H1 (cell line): ENCODE results near the gene CEP104. TPM values are rescaled to one million over a fixed set of nuclear protein-coding genes. Genes with fewer than 3 reads are reported as not detected.

Source experiments
- CREB1 ChIP-seq: IDR thresholded peaks from 2 replicates; pipeline ENCODE4 v1.6.1; 2012; ENCODE audit warnings: inconsistent platforms
- GABPA ChIP-seq: IDR thresholded peaks from 2 replicates; pipeline ENCODE4 v1.6.1; 2011; ENCODE audit warnings: mild to moderate bottlenecking, low read length, moderate library complexity, borderline replicate concordance; ENCODE audit not compliant: insufficient read depth
- MAFK ChIP-seq: IDR thresholded peaks from 2 replicates; pipeline ENCODE4 v1.6.1; 2012; ENCODE audit warnings: low read depth, mild to moderate bottlenecking, improper control_type of control experiment, low read length
- NANOG ChIP-seq: IDR thresholded peaks from 2 replicates; pipeline ENCODE4 v1.6.1; 2011; ENCODE audit warnings: low read length, low read depth, mild to moderate bottlenecking, inconsistent platforms; ENCODE audit not compliant: insufficient read depth, poor library complexity, severe bottlenecking
- TBP ChIP-seq: IDR thresholded peaks from 2 replicates; pipeline ENCODE4 v1.6.1; 2011; ENCODE audit warnings: low read depth, low read length, improper control_type of control experiment
- polyA plus RNA-seq, 7 experiments: library from polyadenylated mRNA; depleted of rRNA in 3 of 7; stranded (reverse) in 5 of 7; unstranded in 2 of 7; fragments of >200 nt in 5 of 7; fragments of 200-250 nt in 2 of 7; gene quantifications; 1 replicate in 5 of 7; 2 replicates in 1 of 7; 4 replicates in 1 of 7; pipeline versions ENCODE4 v1.2.1 to v1.2.3, GENCODE V29; 2011 to 2013; ENCODE audit warnings: missing spikeins in 2 of 7, mixed read lengths in 2 of 7
- total RNA-seq: library from RNA; stranded (reverse); fragmentation: NEBNext Ultra II Directional; extraction: Animal tissue kit (Norgen Biotek cat#: 25700); gene quantifications from 2 replicates; pipeline ENCODE4 v1.2.1, GENCODE V29; 2021

CEP104 gene
- total and polyA plus RNA-seq, 2 of the 8 experiments (the other 6 are each of a cell fraction or from before 2014, with no cell fraction given), result 8.0 to 43.9 TPM

DNA sequence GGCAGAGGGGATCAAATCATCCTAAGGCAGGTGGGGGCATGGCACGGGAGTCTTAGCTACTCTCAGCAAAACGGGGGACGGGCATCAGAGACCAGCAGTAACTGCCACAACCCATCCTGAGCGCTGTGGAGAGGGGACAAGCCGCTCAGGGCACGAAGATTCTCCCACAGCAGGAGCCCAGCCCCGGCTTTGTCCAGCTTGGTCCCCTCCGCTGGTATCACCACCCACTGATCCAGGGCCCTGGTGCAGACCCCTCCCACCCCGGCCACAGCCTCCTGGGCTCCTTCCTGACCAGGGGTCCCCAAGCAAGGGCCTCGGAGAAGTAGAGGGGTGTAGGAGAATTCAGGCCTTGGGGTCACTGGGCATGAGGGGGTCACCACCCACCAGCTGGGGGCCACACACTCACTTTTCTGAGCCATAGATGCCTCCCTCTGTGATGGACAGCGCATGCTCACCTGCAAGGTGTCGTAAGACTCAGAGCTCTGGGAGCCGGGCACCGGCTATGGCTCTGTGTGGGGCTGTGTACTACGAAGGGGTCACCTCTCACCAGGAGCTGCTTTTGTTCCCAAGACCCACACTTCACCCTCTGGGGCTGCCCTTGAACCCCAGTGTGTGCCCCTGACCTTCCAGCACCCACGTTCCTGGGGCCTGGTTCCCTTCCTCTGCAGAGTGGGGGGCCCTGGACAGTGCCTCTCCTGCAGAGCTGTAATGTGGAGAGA lies 86.8 kb downstream of the CEP104 start (continued):
- TF ChIP-seq TBP (no peak), GABPA (no peak), MAFK (no peak), NANOG (no peak), CREB1 (no peak)
- TF ChIP-seq, all 59 proteins: peak for 0
